ENCODE measurements around the gene MBD3L2B.
"Not testable (repeated sequence)": the region's sequence is repeated elsewhere in the genome, so short reads cannot be mapped to it uniquely, and the experiment has no call there.

MBD3L2B gene

DNA sequence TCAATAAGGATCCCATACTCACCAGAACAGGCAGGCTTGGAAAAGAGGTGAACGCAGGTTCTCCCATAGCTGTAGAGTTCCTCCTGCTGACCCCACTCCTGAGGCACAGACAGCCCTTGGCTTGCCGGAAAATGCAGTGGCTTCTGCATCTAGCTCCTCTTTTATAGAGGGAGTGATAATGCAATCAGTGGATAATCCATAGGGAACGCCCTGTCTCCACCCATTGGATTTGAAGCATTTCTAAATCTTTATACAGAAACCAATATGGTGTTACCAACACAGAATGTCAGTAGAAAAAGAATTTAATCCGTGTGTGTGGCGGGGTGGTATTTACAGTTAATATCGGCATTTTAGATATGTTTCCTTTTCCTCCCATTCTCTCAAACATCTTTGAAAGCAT lies at the start of gene MBD3L2B:
Gene MBD3L2B, minus strand, starts transcription at position 101 of the 400 bp plus-strand sequence. Its CDS starts 34 bp downstream, at position 67.
- DNase-seq = not testable (repeated sequence)

DNA sequence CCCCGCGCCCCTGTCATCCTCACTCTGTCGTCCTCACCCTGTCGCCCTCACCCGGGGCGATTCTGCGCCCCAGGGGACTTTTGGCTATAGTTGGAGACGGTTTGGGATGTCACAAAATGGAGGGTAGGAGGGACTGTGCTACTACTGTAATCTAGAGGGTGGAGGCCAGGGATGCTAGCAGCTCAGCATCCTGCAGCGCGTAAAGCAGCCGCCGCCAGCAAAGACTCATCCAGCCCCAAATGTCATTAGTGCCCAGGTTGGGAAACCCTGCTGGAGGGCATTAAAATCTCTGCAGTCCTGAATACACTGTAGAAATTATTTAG lies 48.6 kb upstream of the MBD3L2B start:
- no peak for DNase-seq

DNA sequence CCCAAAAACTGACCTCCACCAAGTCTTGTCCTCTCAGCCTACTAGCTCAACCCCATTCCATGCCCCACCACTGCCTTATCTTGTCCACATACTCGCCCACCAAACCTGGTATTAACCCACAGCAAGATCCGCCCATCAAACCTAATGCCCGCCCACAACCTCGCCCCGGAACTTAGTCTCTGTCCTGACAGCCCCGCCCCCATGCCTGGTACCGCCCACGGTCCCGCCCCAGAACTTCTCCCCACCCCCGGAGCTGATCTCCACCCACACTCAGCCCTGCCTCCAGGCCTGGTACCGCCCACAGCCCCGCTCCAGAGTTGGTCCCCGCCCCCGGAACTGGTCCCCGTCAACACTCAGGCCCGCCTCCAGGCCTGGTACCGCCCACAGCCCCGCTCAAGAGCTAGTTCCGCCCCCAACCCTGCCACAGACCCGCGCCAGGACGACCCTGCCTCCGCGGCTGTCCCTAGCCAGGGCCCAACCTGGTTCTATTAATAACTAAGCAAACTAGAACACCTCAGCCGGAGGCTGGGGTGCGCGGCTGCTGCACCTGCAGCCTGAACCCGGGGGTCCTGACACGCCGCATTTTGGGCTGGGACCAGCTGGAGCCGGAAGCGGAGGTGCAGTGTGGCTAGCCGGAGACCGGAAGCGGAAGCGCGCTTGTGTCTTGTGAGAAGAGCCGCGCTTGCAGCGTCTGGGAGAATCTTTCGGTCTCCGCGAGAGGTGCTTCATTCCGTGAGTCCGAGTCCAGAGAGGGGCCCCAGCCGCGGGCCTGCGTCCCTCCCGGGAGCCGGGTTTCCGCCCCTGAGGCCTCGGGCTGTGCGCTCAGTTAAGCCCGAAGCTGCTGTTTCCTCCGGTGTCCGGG lies 48.0 kb upstream of the MBD3L2B start, which contains the start of gene ZNF557:
Gene ZNF557, plus strand, starts transcription at position 662 of the 862 bp plus-strand sequence. CDS start 5,372 bp downstream, outside the sequence.
- DNase-seq = peak; percentile 99

DNA sequence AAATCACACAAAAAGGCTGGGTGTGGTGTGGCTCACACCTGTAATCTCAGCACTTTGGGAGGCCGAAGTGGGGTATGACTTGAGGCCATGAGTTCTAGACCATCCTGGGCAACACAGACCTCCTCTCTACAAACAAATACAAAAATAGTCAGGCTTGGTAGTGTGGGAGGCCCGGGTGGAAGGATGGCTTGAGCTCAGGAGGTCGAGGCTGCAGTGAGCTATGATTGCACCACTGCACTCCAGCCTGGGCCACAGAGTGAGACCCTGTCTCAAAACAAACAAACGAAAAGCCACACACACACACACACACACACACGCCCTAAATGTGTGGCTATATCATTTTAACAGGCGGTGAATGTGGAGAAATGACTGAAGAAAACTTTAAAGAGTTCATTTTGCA lies 47.4 kb upstream of the MBD3L2B start:
- DNase-seq = no peak

DNA sequence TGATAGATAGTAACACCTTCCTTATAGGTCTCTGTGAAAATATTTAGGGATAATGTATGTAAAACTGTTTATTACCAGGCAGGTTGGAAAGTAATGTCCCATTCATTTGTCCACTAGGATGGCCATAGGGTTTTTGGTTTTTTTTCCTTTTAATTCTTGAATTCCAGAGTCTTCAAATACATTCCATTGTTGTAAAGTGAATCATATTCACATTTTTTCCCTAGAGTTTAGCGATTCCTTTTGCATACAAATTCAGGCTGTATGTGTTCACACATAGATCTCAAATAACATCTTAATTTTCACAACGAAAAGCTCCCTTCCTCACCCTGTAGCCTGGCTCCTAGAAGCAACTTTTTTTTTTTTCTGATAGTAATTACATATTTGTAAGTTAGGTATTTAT lies 46.5 kb upstream of the MBD3L2B start:
- DNase-seq = no peak

DNA sequence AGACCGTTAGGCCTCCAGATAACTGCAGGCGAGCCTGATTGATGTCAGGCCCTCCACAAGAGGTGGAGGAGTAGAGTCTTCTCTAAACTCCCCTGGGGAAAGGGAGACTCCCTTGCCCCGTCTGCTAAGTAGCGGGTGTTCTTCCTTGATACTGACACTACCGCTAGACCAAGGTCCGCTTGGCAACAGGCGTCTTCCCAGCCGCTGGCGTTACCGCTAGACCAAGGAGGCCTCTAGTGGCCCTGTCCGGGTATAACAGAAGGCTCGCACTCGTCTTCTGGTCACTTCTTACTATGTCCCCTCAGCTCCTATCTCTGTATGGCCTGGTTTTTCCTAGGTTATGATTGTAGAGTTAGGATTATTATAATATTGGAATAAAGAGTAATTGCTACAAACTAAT lies 45.9 kb upstream of the MBD3L2B start:
- not testable (repeated sequence) for DNase-seq

DNA sequence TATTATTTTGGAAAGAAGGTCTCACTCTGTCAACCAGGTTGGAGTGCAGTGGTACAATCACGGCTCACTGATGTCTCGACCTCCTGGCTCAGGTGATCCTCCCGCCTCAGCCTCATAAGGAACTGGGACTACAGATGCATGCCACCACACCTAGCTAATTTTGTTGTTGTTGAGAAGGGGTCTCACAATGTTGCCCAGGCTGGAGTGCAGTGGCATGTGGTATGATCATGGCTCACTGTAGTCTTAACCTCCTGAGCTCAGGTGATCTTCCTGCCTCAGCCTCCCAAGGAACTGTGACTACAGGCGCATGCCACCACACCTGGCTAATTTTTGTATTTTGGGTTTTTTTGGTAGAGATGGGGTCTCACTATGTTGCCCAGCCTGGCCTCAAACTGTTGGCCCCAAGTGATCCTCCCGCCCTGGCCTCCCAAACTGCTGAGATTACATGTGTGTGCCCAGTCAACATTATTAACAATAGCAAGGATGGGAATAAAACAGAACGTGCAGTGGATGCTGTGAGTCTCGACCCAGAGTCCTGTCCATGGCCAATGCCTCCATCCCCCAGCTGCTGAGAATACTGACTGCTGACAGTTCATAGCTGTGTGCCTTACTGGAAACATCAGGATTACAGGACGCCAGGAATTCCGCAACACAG lies 42.7 kb upstream of the MBD3L2B start:
- no peak for DNase-seq

DNA sequence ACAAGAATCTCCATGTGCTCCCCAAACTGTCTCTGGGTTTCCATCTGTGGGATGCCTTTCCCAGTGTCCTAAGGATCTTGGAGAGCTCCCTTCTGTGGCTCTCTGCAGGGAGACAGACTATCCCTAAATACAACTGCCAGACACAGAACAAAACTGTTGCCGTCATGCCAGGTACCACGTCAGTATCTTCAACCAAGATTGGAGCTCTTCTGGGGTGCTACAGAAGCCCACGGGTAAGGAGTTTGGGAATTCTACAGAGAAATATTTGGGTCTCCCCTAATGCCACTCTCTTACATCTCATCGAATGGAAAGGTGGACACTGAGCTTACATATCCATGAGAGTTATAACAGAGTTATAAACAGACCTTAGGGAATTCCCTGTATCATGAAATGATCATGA lies 42.1 kb upstream of the MBD3L2B start:
- DNase-seq = no peak

DNA sequence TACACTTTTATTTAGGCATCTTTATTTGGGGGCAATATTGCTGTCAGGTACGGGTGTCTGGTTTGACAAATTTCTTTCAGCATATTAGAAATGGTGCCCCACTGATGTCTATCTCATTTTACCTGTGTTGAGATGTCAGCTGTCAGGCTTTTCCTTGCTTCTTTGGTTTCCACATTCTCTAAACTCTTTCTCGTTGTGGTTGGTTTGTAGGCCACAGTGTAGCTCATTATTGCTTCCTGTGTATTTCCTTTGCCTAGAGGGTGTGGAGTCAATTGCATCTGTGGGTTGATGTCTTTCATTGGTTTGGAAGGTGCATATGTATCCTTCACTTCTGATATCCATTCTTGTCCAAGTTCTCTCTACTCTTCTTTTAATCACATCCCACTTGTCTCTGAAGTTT lies 38.7 kb upstream of the MBD3L2B start:
- DNase-seq = not testable (repeated sequence)

DNA sequence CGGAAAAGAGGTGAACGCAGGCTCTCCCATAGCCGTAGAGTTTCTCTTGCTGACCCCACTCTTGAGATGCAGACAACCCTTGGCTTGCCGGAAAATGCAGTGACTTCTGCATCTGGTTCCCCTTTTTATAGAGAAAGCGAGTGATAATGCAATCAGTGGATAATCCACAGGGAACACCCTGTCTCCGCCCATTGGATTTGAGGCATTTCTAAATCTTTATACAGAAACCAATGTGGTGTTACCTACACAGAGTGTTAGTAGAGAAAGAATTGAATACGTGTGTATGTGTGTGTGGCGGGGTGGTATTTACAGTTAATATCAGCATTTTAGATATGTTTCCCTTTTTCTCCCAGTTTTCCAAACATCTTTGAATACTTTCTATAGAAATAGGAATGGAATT lies 37.3 kb upstream of the MBD3L2B start, which contains the start of gene MBD3L3:
Gene MBD3L3, minus strand, starts transcription at position 101 of the 400 bp plus-strand sequence. Its CDS starts 71 bp downstream, at position 30.
- DNase-seq = not testable (repeated sequence)

DNA sequence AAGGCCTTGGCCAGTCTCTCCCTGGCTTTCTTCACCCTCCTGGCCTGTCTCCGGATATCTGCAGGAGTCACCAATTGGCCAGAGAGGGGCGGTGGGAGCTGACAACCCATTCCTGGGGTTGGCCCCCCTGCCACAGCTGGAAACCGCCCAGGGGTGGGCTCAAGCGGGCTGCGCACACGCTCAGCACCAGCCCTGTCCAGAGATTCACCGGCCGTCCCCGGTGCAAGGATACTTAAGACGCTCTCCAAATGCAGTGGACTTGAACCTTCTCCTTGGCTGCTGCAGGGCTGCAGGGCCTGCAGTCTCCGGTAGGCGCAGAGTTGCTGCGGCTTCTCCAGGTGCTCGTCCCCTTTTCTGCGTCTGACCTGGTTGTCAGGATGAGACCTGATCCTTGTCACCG lies 35.1 kb upstream of the MBD3L2B start:
- not testable (repeated sequence) for DNase-seq

DNA sequence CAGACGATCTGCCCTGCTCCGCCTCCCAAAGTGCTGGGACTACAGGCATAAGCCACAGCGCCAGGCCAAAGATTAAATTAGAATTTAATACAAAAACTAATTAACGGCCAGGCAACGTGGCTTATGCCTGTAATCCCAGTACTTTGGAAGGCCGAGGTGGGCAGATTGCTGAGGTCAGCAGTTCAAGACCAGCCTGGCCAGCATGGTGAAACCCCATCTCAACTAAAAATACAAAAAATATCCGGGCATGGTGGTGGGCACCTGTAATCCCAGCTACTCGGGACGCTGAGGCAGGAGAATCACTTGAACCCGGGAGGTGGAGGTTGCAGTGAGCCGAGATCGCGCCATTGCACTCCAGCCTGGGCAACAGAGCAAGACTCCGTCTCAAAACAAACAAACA lies 34.4 kb upstream of the MBD3L2B start:
- DNase-seq = not testable (repeated sequence)

DNA sequence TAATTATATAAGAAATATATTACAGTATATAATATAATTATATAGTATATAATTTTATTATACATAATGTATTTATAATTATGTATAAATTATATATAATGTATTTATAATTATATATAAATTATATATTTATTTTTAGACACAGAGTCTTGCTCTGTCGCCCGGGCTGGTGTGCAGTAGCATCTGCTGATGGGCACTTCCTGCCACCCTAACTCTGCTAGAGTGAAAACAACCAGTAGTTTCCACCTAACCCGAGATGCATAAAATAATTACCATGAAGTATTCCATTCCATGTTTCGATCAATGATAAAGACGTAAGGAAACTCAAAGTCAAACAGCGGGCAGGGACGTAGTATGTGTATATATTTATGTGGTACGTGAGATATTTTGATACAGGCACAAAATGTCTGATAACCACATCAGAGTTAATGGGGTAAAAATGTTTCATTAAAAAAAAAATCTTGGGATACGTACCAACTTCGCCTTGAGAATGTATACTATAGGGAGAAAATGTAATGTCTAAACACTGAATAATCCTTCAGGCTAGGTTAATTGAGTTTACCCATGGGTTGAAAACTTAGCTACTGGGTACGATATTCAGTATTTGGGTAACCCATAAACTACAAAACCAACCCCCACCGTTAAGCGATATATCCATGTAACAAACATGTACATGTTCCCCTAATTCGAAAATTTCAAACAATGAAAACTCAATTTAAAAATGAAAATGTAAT lies 33.6 kb upstream of the MBD3L2B start:
- DNase-seq = not testable (repeated sequence)

DNA sequence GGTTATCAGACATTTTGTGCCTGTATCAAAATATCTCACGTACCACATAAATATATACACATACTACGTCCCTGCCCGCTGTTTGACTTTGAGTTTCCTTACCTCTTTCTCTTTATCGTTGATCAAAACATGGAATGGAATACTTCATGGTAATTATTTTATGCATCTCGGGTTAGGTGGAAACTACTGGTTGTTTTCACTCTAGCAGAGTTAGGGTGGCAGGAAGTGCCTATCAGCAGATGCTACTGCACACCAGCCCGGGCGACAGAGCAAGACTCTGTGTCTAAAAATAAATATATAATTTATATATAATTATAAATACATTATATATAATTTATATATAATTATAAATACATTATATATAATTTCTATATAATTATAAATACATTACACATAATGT lies 31.7 kb upstream of the MBD3L2B start:
- DNase-seq = not testable (repeated sequence)

DNA sequence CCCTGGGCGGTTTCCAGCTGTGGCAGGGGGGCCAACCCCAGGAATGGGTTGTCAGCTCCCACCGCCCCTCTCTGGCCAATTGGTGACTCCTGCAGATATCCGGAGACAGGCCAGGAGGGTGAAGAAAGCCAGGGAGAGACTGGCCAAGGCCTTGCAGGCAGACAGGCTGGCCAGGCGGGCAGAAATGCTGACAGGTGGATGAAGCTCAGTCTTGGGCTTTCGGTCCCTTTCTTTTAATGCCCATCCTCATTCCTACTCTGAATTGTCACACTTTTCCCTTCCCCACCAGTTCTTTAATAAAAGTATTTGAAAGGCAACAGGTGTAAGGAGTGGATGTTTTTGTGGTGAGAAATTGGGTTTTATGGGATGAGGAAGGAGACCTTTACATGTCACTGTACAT lies 30.2 kb upstream of the MBD3L2B start:
- not testable (repeated sequence) for DNase-seq

DNA sequence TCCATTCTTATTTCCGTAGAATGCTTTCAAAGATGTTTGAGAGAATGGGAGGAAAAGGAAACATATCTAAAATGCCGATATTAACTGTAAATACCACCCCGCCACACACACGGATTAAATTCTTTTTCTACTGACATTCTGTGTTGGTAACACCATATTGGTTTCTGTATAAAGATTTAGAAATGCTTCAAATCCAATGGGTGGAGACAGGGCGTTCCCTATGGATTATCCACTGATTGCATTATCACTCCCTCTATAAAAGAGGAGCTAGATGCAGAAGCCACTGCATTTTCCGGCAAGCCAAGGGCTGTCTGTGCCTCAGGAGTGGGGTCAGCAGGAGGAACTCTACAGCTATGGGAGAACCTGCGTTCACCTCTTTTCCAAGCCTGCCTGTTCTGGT lies 27.8 kb upstream of the MBD3L2B start, which contains the start of gene MBD3L2:
Gene MBD3L2, plus strand, starts transcription at position 301 of the 400 bp plus-strand sequence. Its CDS starts 53 bp downstream, at position 354.
- not testable (repeated sequence) for DNase-seq

DNA sequence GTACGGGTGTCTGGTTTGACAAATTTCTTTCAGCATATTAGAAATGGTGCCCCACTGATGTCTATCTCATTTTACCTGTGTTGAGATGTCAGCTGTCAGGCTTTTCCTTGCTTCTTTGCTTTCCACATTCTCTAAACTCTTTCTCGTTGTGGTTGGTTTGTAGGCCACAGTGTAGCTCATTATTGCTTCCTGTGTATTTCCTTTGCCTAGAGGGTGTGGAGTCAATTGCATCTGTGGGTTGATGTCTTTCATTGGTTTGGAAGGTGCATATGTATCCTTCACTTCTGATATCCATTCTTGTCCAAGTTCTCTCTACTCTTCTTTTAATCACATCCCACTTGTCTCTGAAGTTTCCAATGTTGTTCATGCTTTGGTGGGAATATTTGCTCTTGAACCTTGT lies 20.3 kb upstream of the MBD3L2B start:
- not testable (repeated sequence) for DNase-seq

DNA sequence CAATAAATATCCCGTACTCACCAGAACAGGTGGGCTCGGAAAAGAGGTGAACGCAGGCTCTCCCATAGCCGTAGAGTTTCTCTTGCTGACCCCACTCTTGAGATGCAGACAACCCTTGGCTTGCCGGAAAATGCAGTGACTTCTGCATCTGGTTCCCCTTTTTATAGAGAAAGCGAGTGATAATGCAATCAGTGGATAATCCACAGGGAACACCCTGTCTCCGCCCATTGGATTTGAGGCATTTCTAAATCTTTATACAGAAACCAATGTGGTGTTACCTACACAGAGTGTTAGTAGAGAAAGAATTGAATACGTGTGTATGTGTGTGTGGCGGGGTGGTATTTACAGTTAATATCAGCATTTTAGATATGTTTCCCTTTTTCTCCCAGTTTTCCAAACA lies 18.8 kb upstream of the MBD3L2B start, which contains the start of gene MBD3L4:
Gene MBD3L4, minus strand, starts transcription at position 101 of the 400 bp plus-strand sequence. Its CDS starts 35 bp downstream, at position 66.
- DNase-seq = not testable (repeated sequence)

DNA sequence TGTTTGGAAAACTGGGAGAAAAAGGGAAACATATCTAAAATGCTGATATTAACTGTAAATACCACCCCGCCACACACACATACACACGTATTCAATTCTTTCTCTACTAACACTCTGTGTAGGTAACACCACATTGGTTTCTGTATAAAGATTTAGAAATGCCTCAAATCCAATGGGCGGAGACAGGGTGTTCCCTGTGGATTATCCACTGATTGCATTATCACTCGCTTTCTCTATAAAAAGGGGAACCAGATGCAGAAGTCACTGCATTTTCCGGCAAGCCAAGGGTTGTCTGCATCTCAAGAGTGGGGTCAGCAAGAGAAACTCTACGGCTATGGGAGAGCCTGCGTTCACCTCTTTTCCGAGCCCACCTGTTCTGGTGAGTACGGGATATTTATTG lies 9.0 kb upstream of the MBD3L2B start, which contains the start of gene MBD3L5:
Gene MBD3L5, plus strand, starts transcription at position 301 of the 400 bp plus-strand sequence. Its CDS starts 34 bp downstream, at position 335.
- DNase-seq = not testable (repeated sequence)

DNA sequence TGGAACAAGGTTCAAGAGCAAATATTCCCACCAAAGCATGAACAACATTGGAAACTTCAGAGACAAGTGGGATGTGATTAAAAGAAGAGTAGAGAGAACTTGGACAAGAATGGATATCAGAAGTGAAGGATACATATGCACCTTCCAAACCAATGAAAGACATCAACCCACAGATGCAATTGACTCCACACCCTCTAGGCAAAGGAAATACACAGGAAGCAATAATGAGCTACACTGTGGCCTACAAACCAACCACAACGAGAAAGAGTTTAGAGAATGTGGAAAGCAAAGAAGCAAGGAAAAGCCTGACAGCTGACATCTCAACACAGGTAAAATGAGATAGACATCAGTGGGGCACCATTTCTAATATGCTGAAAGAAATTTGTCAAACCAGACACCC lies 7.6 kb upstream of the MBD3L2B start:
- DNase-seq = not testable (repeated sequence)

DNA sequence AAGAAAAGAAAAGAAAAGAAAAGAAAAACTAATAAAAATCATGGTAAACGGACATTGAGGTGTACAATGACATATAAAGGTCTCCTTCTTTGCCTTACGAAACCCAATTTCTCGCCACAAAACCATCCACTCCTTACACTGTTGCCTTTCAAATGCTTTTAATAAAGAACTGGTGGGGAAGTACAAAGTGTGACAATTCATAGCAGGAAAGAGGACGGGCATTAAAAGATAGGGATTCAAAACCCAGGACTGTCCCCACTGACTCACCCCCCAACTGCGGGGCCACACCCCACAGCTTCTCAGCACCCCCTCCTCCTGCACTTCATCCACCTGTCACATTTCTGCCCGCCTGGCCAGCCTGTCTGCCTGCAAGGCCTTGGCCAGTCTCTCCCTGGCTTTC lies 2.4 kb downstream of the MBD3L2B start:
- DNase-seq = no peak

DNA sequence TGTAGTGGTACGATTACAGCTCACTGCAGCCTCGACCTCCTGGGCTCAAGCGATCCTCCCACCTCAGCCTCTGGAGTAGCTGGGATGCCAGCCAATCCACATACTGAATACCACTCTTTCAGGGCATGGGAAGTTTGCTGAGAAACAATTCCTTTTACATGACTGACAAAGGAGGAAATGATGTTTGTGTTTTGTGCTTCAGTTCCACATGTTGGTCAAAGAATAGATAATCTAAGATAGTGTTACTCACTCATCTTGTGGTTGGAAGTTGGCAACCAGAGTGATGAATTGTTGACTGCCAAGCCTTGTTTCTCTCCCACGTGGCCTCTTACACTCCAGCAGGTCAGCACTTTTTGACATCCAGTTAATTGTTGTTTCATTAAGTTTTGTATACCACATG lies 7.6 kb downstream of the MBD3L2B start:
- peak; percentile 22 for DNase-seq
